NAMALWA (cell line): ENCODE measurements around the gene SLIT3.

Source experiments
- DNase-seq: peaks from one replicate; pipeline ENCODE4 v3.0.0-alpha.2; 2015; ENCODE audit warnings: low spot score

SLIT3 gene

GRCh38 chr5:169300468-169301385 lies at the start of gene SLIT3:
Gene SLIT3 (minus strand): TSS chr5:169301139. CDS start chr5:169300709, 430 bp downstream.
- no peak for DNase-seq

- no peak for DNase-seq
These were observed 49.1 kb upstream of the SLIT3 start for GRCh38 chr5:169350016-169350415.

GRCh38 chr5:169347786-169348185 lies 46.8 kb upstream of the SLIT3 start:
- no peak for DNase-seq

GRCh38 chr5:169344629-169345028 lies 43.7 kb upstream of the SLIT3 start:
- no peak for DNase-seq

GRCh38 chr5:169343766-169344165 lies 42.8 kb upstream of the SLIT3 start:
- DNase-seq = no peak

- no peak for DNase-seq
These were observed 40.6 kb upstream of the SLIT3 start for GRCh38 chr5:169341556-169341955.

- no peak for DNase-seq
These were observed 38.9 kb upstream of the SLIT3 start for GRCh38 chr5:169339869-169340268.

GRCh38 chr5:169336242-169336641 lies 35.3 kb upstream of the SLIT3 start:
- no peak for DNase-seq

- no peak for DNase-seq
These were observed 34.9 kb upstream of the SLIT3 start for GRCh38 chr5:169335806-169336205.

GRCh38 chr5:169333518-169333917 lies 32.6 kb upstream of the SLIT3 start:
- DNase-seq = no peak

- DNase-seq = no peak
These were observed 30.4 kb upstream of the SLIT3 start for GRCh38 chr5:169331292-169331852.

GRCh38 chr5:169328401-169328800 lies 27.5 kb upstream of the SLIT3 start:
- no peak for DNase-seq

- no peak for DNase-seq
These were observed 24.3 kb upstream of the SLIT3 start for GRCh38 chr5:169325273-169325672.

- no peak for DNase-seq
These were observed 17.6 kb upstream of the SLIT3 start for GRCh38 chr5:169318556-169318955.

GRCh38 chr5:169307646-169308045 lies 6.7 kb upstream of the SLIT3 start:
- no peak for DNase-seq

- no peak for DNase-seq
These were observed 4.4 kb upstream of the SLIT3 start for GRCh38 chr5:169305366-169305765.

- DNase-seq = no peak
These were observed 3.2 kb upstream of the SLIT3 start for GRCh38 chr5:169304175-169304574.

- no peak for DNase-seq
These were observed 2.2 kb upstream of the SLIT3 start for GRCh38 chr5:169303119-169303515.

GRCh38 chr5:169302491-169303118 lies 1.7 kb upstream of the SLIT3 start:
- DNase-seq = peak; percentile 82

- no peak for DNase-seq
These were observed 1.0 kb upstream of the SLIT3 start for GRCh38 chr5:169301986-169302385.

GRCh38 chr5:169301386-169301934 lies 521 bp upstream of the SLIT3 start:
- no peak for DNase-seq

GRCh38 chr5:169299663-169300467 lies 1.1 kb downstream of the SLIT3 start:
- no peak for DNase-seq
